PFSK-1 (cell line): Measurements from ENCODE around the gene PFDN4.

ENCODE experiments used
- FOXP2 ChIP-seq: optimal IDR thresholded peaks from 2 replicates; pipeline ENCODE3; 2011; ENCODE audit warnings: borderline replicate concordance, control low read depth, inconsistent platforms; ENCODE audit not compliant: insufficient read depth; ENCODE audit errors: extremely low read length, extremely low read depth
- POLR2AphosphoS5 ChIP-seq: IDR thresholded peaks from 2 replicates; pipeline ENCODE4 v1.6.1; 2012; ENCODE audit warnings: low read depth, mild to moderate bottlenecking, control low read depth, low read length, moderate library complexity
- SIN3A ChIP-seq: IDR thresholded peaks from 2 replicates; pipeline ENCODE4 v1.6.1; 2012; ENCODE audit warnings: mild to moderate bottlenecking, low read length, moderate library complexity, borderline replicate concordance; ENCODE audit not compliant: insufficient read depth
- TAF1 ChIP-seq: IDR thresholded peaks from 2 replicates; pipeline ENCODE4 v1.6.1; 2012; ENCODE audit warnings: low read length, control low read depth, borderline replicate concordance; ENCODE audit not compliant: insufficient read depth
- TF ChIP-seq, protein P1 (sequence below), 2 experiments: IDR thresholded peaks; 2 replicates each; pipeline versions ENCODE4 v1.6.1 to v1.8.0; 2011 to 2012; ENCODE audit warnings: low read depth in 2 of 2, low read length in 2 of 2, control low read depth in 1 of 2, inconsistent platforms in 1 of 2, mild to moderate bottlenecking in 1 of 2, moderate library complexity in 1 of 2; ENCODE audit not compliant: insufficient read depth in 1 of 2

Gene PFDN4

DNA sequence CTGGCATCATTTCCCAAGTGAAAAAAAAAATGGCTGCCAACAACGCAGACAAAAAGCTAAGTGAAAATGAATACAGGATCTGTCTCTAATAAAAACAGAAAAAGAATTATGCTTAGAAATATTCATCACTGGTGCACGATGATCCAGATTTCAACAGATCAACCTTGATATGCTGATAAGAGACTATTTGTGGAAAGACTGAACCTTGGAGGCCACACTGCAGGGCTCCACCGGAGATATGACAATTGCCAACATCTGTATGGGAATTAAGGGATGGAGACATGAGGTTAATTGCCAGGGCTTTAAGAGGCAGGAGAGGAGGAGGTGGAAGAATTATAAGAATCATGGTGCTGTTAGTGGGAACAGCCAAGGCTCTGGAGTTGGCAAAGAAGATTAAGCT lies 48.3 kb downstream of the PFDN4 start:
- TF ChIP-seq, protein P1, sequence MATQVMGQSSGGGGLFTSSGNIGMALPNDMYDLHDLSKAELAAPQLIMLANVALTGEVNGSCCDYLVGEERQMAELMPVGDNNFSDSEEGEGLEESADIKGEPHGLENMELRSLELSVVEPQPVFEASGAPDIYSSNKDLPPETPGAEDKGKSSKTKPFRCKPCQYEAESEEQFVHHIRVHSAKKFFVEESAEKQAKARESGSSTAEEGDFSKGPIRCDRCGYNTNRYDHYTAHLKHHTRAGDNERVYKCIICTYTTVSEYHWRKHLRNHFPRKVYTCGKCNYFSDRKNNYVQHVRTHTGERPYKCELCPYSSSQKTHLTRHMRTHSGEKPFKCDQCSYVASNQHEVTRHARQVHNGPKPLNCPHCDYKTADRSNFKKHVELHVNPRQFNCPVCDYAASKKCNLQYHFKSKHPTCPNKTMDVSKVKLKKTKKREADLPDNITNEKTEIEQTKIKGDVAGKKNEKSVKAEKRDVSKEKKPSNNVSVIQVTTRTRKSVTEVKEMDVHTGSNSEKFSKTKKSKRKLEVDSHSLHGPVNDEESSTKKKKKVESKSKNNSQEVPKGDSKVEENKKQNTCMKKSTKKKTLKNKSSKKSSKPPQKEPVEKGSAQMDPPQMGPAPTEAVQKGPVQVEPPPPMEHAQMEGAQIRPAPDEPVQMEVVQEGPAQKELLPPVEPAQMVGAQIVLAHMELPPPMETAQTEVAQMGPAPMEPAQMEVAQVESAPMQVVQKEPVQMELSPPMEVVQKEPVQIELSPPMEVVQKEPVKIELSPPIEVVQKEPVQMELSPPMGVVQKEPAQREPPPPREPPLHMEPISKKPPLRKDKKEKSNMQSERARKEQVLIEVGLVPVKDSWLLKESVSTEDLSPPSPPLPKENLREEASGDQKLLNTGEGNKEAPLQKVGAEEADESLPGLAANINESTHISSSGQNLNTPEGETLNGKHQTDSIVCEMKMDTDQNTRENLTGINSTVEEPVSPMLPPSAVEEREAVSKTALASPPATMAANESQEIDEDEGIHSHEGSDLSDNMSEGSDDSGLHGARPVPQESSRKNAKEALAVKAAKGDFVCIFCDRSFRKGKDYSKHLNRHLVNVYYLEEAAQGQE (IDR thresholded peaks at IDR 0.05; ENCODE audit: insufficient read depth in 1 of 2, low read depth in 2 of 2, low read length in 2 of 2), result no peak
- TF ChIP-seq POLR2AphosphoS5, result no peak
- no peak for TF ChIP-seq TAF1
- no peak for TF ChIP-seq SIN3A
- no peak for TF ChIP-seq FOXP2

DNA sequence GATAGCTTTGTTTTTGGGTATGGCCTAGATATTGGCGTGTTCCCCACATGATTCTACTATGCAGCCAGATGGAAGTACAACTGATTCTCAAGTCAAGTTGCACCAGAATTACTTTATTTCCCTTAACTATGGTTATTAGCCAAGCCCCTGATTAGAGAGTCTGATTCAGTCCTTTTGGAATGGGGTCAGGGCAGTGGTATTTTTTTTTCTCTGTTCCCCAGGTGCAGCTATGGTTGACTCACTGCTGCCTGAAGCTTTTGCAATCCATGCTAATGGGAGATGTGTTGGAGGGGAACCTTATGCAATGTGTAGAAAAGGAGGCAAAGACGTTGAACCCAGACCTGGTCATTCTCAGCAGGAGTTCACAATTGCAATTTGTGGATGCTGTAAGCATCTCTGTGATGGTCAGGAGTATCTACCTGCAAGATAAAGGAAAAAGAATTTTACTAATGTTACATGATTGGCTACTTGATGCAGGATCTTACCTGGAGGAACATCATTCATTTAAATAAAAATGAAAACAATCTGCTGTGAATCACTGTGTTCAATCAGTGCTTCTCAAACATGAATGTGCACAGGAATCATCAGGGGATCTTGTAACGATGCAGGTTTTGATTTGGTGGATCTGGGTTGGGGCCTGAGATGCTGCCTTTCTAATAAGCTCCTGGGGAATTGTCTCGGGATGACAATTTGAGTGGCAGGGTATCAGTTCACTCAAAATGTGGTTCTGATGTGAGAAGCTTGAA lies 49.4 kb downstream of the PFDN4 start:
- TF ChIP-seq, protein P1 (IDR thresholded peaks at IDR 0.05; ENCODE audit: insufficient read depth in 1 of 2, low read depth in 2 of 2, low read length in 2 of 2), result no peak
- TF ChIP-seq TAF1 (no peak), FOXP2 (no peak), SIN3A (no peak), POLR2AphosphoS5 (no peak)

DNA sequence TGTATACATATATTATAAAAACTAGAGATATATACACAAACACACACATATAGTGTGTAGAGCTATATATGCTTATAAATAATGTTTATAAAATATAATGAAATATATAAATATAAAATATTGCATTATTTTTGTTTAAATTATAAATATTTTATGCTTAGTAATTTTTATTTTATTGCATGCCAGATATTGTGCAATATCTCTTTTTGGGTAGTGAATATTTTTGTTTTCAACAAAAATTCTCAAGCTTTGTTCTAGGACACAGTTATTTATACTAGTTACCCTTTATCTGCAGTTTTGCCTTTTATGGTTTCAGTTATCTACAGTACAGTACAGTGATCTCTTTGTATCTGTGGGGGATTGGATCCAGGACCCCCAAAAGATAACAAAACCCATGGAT lies 52.2 kb downstream of the PFDN4 start:
- TF ChIP-seq SIN3A (no peak), TAF1 (no peak), POLR2AphosphoS5 (no peak), FOXP2 (no peak)
- TF ChIP-seq, protein P1 (IDR thresholded peaks at IDR 0.05; ENCODE audit: insufficient read depth in 1 of 2, low read depth in 2 of 2, low read length in 2 of 2), result no peak

DNA sequence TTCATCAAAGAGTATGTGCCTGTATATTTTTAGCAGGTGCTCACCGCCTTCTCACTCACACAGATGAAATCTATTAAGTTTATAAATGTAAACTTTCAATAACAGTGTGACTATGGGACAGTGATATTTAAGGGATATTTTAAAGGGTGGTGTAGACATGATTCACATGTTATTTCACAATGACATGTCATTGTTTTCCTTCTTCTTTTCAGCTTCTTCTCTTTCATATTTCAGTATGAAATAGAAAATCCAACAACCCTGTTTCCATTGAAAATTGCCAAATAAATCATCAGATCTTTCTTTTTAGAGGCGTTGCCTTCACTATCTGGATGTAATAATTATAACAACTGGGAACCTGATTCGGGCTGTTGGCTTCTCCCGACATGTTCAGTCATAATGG lies 54.8 kb downstream of the PFDN4 start:
- TF ChIP-seq FOXP2 (no peak), POLR2AphosphoS5 (no peak), TAF1 (no peak), SIN3A (no peak)
- TF ChIP-seq, protein P1 (IDR thresholded peaks at IDR 0.05; ENCODE audit: insufficient read depth in 1 of 2, low read depth in 2 of 2, low read length in 2 of 2), result no peak

DNA sequence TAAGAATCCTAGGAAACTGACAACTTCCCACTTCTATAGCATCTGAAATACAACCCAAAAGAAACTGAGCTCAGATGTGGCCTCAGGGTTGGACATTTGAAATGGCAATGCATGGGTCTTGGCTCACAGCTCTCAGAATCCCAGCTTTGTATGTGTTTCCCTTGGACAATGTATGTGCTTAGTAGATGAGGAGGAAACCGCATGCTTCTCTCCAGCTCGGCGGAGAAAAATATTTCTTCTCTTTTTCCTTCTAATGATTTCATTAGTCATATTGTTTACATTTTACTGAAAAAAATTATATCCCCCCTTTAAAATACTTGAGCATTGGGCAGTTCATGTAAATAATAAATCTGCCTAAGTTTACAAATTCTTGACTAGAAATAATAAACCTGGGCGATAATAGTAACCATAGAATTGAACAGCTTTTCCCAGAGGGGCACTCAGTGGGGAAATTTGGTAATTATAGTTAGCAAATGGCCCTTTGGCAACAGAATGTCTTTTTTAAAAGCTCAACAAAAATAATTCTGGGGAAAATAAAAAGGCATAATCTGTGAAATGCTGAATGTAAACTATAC lies 55.3 kb downstream of the PFDN4 start:
- TF ChIP-seq POLR2AphosphoS5 (no peak), TAF1 (no peak), SIN3A (no peak), FOXP2 (no peak)
- TF ChIP-seq, protein P1 (IDR thresholded peaks at IDR 0.05; ENCODE audit: insufficient read depth in 1 of 2, low read depth in 2 of 2, low read length in 2 of 2), result no peak
